Prostate gland (tissue), 2 donors: ENCODE results near the gene ZMYND8. TPM values are rescaled to one million over a fixed set of nuclear protein-coding genes. Genes with fewer than 3 reads are reported as not detected.

Source experiments
- DNase-seq: peaks from one replicate; pipeline ENCODE4 v3.0.0-alpha.2; 2019; ENCODE audit warnings: low spot score
- H3K27ac ChIP-seq, 2 donors: fragments of 200-600 bp; sonication (generic); 2 replicates each; pipeline ENCODE4 v1.5.1; 2017 to 2019
- H3K27me3 ChIP-seq: fragments of 200-600 bp; sonication (generic); replicated peaks from 2 replicates; pipeline ENCODE4 v1.5.1; 2019; ENCODE audit not compliant: insufficient read depth
- H3K36me3 ChIP-seq, 2 donors: fragments of 200-600 bp; sonication (generic); 1 replicate in 1 of 2; 2 replicates in 1 of 2; pipeline versions ENCODE4 v1.5.1 to v1.8.1; 2017 to 2019
- H3K4me1 ChIP-seq: fragments of 200-600 bp; sonication (generic); replicated peaks from 2 replicates; pipeline ENCODE4 v1.5.1; 2019
- H3K4me3 ChIP-seq, 2 donors: fragments of 200-600 bp; sonication (generic); 2 replicates each; pipeline ENCODE4 v1.5.1; 2017 to 2019
- H3K9me3 ChIP-seq: fragments of 200-600 bp; sonication (generic); 2 replicates; pipeline ENCODE4 v1.5.1; 2017
- POLR2A ChIP-seq: fragments of 450-650 bp; IDR thresholded peaks from one replicate; pipeline ENCODE4 v1.6.1; 2016; ENCODE audit warnings: antibody characterized with exemption, mild to moderate bottlenecking
- POLR2AphosphoS5 ChIP-seq: sonication (generic); formaldehyde crosslinking; IDR thresholded peaks from one replicate; pipeline ENCODE4 v1.6.1; 2017; ENCODE audit warnings: antibody characterized with exemption
- WGBS: methylation state at CpG from one replicate; pipeline ENCODE4 v1.1.5; 2018; 5-methylcytosine and 5-hydroxymethylcytosine counted together
- intact Hi-C: fragments of 100-400 bp; cut with DNase I; formaldehyde crosslinking; loops from one replicate; pipeline ENCODE4 v1.14.2; 2022
- total RNA-seq, 2 donors: library from RNA; depleted of rRNA; stranded (reverse); fragments of >200 nt; gene quantifications; one replicate each; pipeline ENCODE4 v1.1.0, GENCODE V29; 2016
- TF ChIP-seq, protein P1 (sequence below), 4 experiments: fragments of 200-600 bp in 2 of 4; fragments of 450-650 bp in 2 of 4; sonication (generic) in 2 of 4; IDR thresholded peaks; 1 replicate in 3 of 4; 2 replicates in 1 of 4; pipeline ENCODE4 v1.5.1; 2016 to 2019; ENCODE audit warnings: antibody characterized with exemption in 4 of 4, mild to moderate bottlenecking in 2 of 4, moderate library complexity in 2 of 4

The ZMYND8 gene
- total RNA-seq, 2 donors from 2014 or later: 19.9 to 70.9 TPM

DNA sequence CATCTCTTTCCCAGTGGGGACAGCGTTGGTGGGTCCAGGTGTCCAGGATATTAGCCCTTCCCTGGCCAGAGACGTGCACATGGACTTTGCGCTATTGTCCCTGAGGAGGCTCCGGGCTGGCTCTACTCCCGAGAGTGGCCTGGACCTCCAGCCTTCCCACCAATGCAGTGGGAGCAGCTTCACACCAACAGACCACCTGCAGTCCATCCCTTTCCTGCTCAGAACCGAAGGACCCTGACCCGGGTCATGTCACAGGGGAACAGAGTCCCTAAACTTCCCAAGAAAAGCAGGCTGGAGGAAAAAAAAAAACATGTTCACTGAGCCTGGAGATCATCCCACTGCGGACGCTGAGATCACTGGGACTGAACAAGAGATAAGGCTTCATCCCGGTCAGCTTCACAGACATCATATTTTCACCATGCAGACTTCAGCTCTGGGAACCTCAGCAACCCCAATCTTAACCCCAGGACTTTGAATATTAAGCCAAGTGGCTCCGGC, 18.3 kb downstream of the ZMYND8 start:
- intact Hi-C loops: no loop called here
- H3K4me3 ChIP-seq: no peak overlapping the region
- H3K27me3 ChIP-seq: no peaks in the 10 kb centered on the region
- no peak for TF ChIP-seq POLR2AphosphoS5
- TF ChIP-seq, protein P1, sequence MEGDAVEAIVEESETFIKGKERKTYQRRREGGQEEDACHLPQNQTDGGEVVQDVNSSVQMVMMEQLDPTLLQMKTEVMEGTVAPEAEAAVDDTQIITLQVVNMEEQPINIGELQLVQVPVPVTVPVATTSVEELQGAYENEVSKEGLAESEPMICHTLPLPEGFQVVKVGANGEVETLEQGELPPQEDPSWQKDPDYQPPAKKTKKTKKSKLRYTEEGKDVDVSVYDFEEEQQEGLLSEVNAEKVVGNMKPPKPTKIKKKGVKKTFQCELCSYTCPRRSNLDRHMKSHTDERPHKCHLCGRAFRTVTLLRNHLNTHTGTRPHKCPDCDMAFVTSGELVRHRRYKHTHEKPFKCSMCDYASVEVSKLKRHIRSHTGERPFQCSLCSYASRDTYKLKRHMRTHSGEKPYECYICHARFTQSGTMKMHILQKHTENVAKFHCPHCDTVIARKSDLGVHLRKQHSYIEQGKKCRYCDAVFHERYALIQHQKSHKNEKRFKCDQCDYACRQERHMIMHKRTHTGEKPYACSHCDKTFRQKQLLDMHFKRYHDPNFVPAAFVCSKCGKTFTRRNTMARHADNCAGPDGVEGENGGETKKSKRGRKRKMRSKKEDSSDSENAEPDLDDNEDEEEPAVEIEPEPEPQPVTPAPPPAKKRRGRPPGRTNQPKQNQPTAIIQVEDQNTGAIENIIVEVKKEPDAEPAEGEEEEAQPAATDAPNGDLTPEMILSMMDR (IDR thresholded peaks at IDR 0.05): no peak
- no peak for TF ChIP-seq POLR2A
- H3K9me3 ChIP-seq: no peaks in the 10 kb centered on the region
- no peak for DNase-seq
- no peak overlapping the region for H3K27ac ChIP-seq
- no peaks in the 10 kb centered on the region for H3K36me3 ChIP-seq
- 79% methylated on average over 11 of the region's 11 CpGs for WGBS
- H3K4me1 ChIP-seq: peaks cover 5% of the 10 kb centered on the region

GRCh38 chr20:47337413-47337812, 19.1 kb downstream of the ZMYND8 start:
- intact Hi-C loops: no loop called here
- no peak for DNase-seq
- no peak overlapping the region for H3K4me3 ChIP-seq
- H3K27ac ChIP-seq: peak overlapping the region in 1 of 2 donors; percentile 77
- H3K27me3 ChIP-seq: no peaks in the 10 kb centered on the region
- WGBS: 88% methylated on average over 7 of the region's 7 CpGs
- no peaks in the 10 kb centered on the region for H3K9me3 ChIP-seq
- H3K4me1 ChIP-seq: peaks cover 5% of the 10 kb centered on the region
- no peak for TF ChIP-seq POLR2A
- TF ChIP-seq POLR2AphosphoS5: no peak
- TF ChIP-seq, protein P1 (IDR thresholded peaks at IDR 0.05): no peak
- no peaks in the 10 kb centered on the region for H3K36me3 ChIP-seq

DNA sequence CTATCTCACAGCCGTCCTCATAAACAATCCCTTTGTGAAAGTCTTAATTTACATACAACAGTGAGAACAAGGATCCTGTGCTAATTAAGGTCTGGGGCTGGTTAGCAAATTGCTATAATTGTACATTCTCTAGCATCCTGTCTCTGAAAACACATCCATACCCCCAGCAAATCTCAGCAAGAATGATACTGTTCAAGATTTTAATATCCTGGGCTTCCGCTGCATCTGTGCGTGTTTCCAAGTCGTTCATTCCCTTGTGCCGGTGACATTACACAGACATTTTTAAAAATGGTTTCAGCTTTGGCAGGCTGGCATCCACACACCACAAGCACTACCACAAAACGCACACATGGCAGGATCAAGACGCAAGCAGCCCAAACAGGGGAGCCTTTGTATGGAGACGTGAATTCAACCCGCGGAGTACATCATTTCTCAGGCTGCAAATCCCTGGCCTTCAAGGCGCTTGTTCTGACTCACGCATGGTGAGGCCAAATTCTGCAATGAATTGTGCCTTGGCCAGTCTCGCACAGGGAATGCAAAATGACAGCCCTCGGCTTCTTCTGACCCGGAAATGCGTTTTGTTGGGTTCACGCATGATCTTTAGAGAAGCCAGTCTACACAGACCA, 20.3 kb downstream of the ZMYND8 start:
- H3K9me3 ChIP-seq: no peaks in the 10 kb centered on the region
- 67% methylated on average over 17 of the region's 17 CpGs for WGBS
- H3K36me3 ChIP-seq: no peaks in the 10 kb centered on the region
- H3K4me1 ChIP-seq: peaks cover 5% of the 10 kb centered on the region
- no peaks in the 10 kb centered on the region for H3K27me3 ChIP-seq
- H3K4me3 ChIP-seq: no peak overlapping the region
- TF ChIP-seq, protein P1 (IDR thresholded peaks at IDR 0.05): no peak
- peak; percentile 9 for TF ChIP-seq POLR2AphosphoS5
- peak overlapping the region; percentile 77 to 87 for H3K27ac ChIP-seq
- no peak for DNase-seq
- intact Hi-C loops: no loop called here

DNA sequence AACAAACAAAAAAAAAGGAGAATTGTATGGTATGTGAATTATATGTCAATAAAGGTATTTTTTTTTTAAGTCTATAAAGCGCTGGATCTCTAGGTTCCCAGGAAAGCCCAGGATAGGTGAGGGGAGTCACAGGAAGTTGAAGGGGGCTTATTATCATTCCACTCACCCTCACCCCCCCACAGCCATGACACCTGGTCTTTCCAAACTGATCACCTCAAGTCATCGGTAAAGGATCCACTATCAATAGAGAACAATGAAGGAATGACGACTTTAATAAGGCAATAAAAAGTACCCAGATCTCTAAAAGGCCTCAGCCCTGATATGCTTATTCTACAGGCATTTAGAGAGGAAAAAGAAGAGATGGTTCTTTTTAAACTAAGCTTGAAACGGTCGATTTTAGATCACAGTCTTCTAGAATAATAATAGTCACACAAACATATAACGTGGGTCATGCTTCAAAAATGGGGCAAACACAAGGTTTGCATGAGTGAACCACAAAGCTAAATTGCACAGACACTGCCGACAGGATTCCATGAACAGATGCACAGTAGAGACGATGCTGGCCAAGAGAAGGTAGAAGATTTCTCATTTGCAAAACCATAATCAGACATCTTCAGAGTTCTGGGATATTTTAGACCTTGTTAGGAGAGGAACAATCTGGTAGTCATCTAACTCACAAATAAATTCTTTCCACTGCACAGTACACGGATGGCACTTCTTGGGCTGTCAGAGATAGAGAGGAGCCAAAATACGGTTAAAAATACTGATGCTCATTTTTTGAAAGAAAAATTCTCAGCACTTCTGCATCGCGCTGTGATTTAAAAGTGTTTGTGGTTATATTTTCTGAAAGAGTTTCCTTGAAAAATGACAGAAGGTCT, 21.0 kb downstream of the ZMYND8 start:
- no peak for TF ChIP-seq POLR2AphosphoS5
- TF ChIP-seq POLR2A: no peak
- TF ChIP-seq, protein P1 (IDR thresholded peaks at IDR 0.05): no peak
- peak overlapping the region; percentile 77 to 87 for H3K27ac ChIP-seq
- H3K9me3 ChIP-seq: no peaks in the 10 kb centered on the region
- H3K4me3 ChIP-seq: no peak overlapping the region
- no peaks in the 10 kb centered on the region for H3K27me3 ChIP-seq
- no peak for DNase-seq
- peaks cover under 1% of the 10 kb centered on the region for H3K4me1 ChIP-seq
- intact Hi-C loops: loop anchor here (2.0 kb wide), 1 partner anchor 23 kb away; no protein-coding TSS in a partner anchor
- 51% methylated on average over 12 of the region's 12 CpGs for WGBS
- H3K36me3 ChIP-seq: no peaks in the 10 kb centered on the region
